ENCODE measurements around the gene FBXW11.

Gene FBXW11

DNA sequence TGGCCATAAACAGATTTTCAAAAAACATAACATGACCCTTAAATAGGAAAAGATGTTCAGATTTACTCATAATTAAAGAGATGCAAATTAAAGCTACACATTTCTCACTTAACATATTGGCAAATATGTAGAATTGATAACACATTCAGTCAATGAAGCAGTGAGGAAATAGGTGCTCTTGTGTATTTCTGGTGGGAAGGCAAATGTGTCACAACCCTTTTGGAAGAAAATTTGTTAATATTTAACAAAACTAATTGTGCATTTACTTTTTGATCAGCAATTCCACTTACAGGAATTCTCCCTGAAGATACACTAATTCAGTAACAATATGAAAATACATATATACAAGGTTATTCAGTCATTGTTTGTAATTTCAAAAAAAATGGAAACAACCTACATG lies 68.1 kb downstream of the FBXW11 start:
- Histone ChIP-seq H3K4me3 (ENCODE audit: low read length) (no peak overlapping the region), H3K27me3 (ENCODE audit: control insufficient read depth, low read length) (no peaks in the 10 kb centered on the region), H3K9me2 (replicated peaks; ENCODE audit: control insufficient read depth, low read length) (no peaks in the 10 kb centered on the region), H3K4me1 (ENCODE audit: control insufficient read depth, low read length) (no peaks in the 10 kb centered on the region), H4K20me1 (ENCODE audit: control insufficient read depth, insufficient read depth, low read depth, low read length) (no peaks in the 10 kb centered on the region), H3K27ac (ENCODE audit: low read depth, low read length) (no peak overlapping the region), H3K4me2 (ENCODE audit: low read length) (no peak overlapping the region), H3K36me3 (ENCODE audit: control insufficient read depth, low read length) (no peaks in the 10 kb centered on the region), H3K9me3 (ENCODE audit: control insufficient read depth, insufficient read depth, low read length) (no peaks in the 10 kb centered on the region), H3K79me2 (ENCODE audit: control insufficient read depth, low read length) (peaks cover 53% of the 10 kb centered on the region), H3F3A (ENCODE audit: control insufficient read depth, insufficient read depth) (no peaks in the 10 kb centered on the region)
- TF ChIP-seq EZH2phosphoT487 (IDR thresholded peaks at IDR 0.05; ENCODE audit: borderline replicate concordance, low read length) (no peak), CTCF (IDR thresholded peaks at IDR 0.05; ENCODE audit: low read depth, low read length, poor library complexity, severe bottlenecking) (no peak)

DNA sequence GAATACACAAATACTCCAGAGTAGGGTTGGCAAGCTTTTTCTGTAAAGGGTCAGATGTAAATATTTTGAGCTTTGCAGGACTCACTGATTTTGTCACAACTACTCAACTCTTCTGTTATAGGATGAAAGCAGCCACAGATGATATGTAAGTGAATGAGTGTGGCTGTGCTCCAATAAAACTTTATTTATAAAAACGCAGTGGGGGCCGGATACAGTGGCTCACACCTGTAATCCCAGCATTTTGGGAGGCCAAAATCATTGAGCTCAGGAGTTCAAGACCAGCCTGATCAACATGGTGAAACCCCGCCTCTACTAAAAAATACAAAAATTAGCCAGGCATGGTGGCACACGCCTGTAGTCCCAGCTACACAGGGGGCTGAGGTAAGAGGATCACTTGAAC lies 69.1 kb downstream of the FBXW11 start:
- Histone ChIP-seq H3F3A (ENCODE audit: control insufficient read depth, insufficient read depth) (no peaks in the 10 kb centered on the region), H3K27me3 (ENCODE audit: control insufficient read depth, low read length) (no peaks in the 10 kb centered on the region), H3K79me2 (ENCODE audit: control insufficient read depth, low read length) (peaks cover 61% of the 10 kb centered on the region), H3K27ac (ENCODE audit: low read depth, low read length) (no peak overlapping the region), H3K4me2 (ENCODE audit: low read length) (no peak overlapping the region), H3K9me3 (ENCODE audit: control insufficient read depth, insufficient read depth, low read length) (no peaks in the 10 kb centered on the region), H3K4me1 (ENCODE audit: control insufficient read depth, low read length) (no peaks in the 10 kb centered on the region), H3K36me3 (ENCODE audit: control insufficient read depth, low read length) (no peaks in the 10 kb centered on the region), H4K20me1 (ENCODE audit: control insufficient read depth, insufficient read depth, low read depth, low read length) (no peaks in the 10 kb centered on the region), H3K4me3 (ENCODE audit: low read length) (no peak overlapping the region), H3K9me2 (replicated peaks; ENCODE audit: control insufficient read depth, low read length) (no peaks in the 10 kb centered on the region)
- TF ChIP-seq EZH2phosphoT487 (IDR thresholded peaks at IDR 0.05; ENCODE audit: borderline replicate concordance, low read length) = no peak
- TF ChIP-seq CTCF (IDR thresholded peaks at IDR 0.05; ENCODE audit: low read depth, low read length, poor library complexity, severe bottlenecking) = no peak

GRCh38 chr5:171934586-171934985 lies 71.9 kb downstream of the FBXW11 start:
- no peak for TF ChIP-seq EZH2phosphoT487 (IDR thresholded peaks at IDR 0.05; ENCODE audit: borderline replicate concordance, low read length)
- no peak for TF ChIP-seq CTCF (IDR thresholded peaks at IDR 0.05; ENCODE audit: low read depth, low read length, poor library complexity, severe bottlenecking)
- no peaks in the 10 kb centered on the region for H3K9me2 ChIP-seq (replicated peaks; ENCODE audit: control insufficient read depth, low read length)
- no peaks in the 10 kb centered on the region for H3K9me3 ChIP-seq (ENCODE audit: control insufficient read depth, insufficient read depth, low read length)
- no peaks in the 10 kb centered on the region for H4K20me1 ChIP-seq (ENCODE audit: control insufficient read depth, insufficient read depth, low read depth, low read length)
- no peaks in the 10 kb centered on the region for H3K4me1 ChIP-seq (ENCODE audit: control insufficient read depth, low read length)
- H3K27me3 ChIP-seq (ENCODE audit: control insufficient read depth, low read length) = no peaks in the 10 kb centered on the region
- no peak overlapping the region for H3K4me3 ChIP-seq (ENCODE audit: low read length)
- no peaks in the 10 kb centered on the region for H3K36me3 ChIP-seq (ENCODE audit: control insufficient read depth, low read length)
- H3K27ac ChIP-seq (ENCODE audit: low read depth, low read length) = no peak overlapping the region
- H3K4me2 ChIP-seq (ENCODE audit: low read length) = no peak overlapping the region
- H3K79me2 ChIP-seq (ENCODE audit: control insufficient read depth, low read length) = peaks cover 72% of the 10 kb centered on the region
- no peaks in the 10 kb centered on the region for H3F3A ChIP-seq (ENCODE audit: control insufficient read depth, insufficient read depth)

GRCh38 chr5:171931163-171931562 lies 75.3 kb downstream of the FBXW11 start:
- Histone ChIP-seq H3K36me3 (ENCODE audit: control insufficient read depth, low read length) (no peaks in the 10 kb centered on the region), H3K79me2 (ENCODE audit: control insufficient read depth, low read length) (peaks cover 73% of the 10 kb centered on the region), H3K27me3 (ENCODE audit: control insufficient read depth, low read length) (no peaks in the 10 kb centered on the region), H3K9me2 (replicated peaks; ENCODE audit: control insufficient read depth, low read length) (no peaks in the 10 kb centered on the region), H3K4me2 (ENCODE audit: low read length) (no peak overlapping the region), H3K9me3 (ENCODE audit: control insufficient read depth, insufficient read depth, low read length) (no peaks in the 10 kb centered on the region), H3K4me3 (ENCODE audit: low read length) (no peak overlapping the region), H4K20me1 (ENCODE audit: control insufficient read depth, insufficient read depth, low read depth, low read length) (no peaks in the 10 kb centered on the region), H3F3A (ENCODE audit: control insufficient read depth, insufficient read depth) (no peaks in the 10 kb centered on the region; the same call in 1 of the 2 replicates), H3K4me1 (ENCODE audit: control insufficient read depth, low read length) (peaks cover 7% of the 10 kb centered on the region; the same call in 1 of the 2 replicates), H3K27ac (ENCODE audit: low read depth, low read length) (no peak overlapping the region)
- TF ChIP-seq EZH2phosphoT487 (IDR thresholded peaks at IDR 0.05; ENCODE audit: borderline replicate concordance, low read length) = no peak
- TF ChIP-seq CTCF (IDR thresholded peaks at IDR 0.05; ENCODE audit: low read depth, low read length, poor library complexity, severe bottlenecking) = no peak
